ENCODE results near the gene SPEG. TPM values are rescaled to one million over a fixed set of nuclear protein-coding genes. Genes with fewer than 3 reads are reported as not detected.

The SPEG gene
- total RNA-seq, 1 experiment from 2014 or later = 30.7 TPM

GRCh38 chr2:219544567-219544966 is 109.9 kb downstream of the SPEG start:
- BruUV-seq (replicated peaks) = no TSS peak
- no peaks in the 10 kb centered on the region for H3K9me2 ChIP-seq (replicated peaks; ENCODE audit: low read length)
- no peak overlapping the region for H3K27ac ChIP-seq (ENCODE audit: low read length)
- H3K9ac ChIP-seq (ENCODE audit: low read length) = no peak overlapping the region
- peaks cover 7% of the 10 kb centered on the region; the same call in 1 of the 2 replicates for H3K4me1 ChIP-seq (ENCODE audit: insufficient read depth, low read length)
- no peak overlapping the region for H3K4me3 ChIP-seq (ENCODE audit: low read length)
- no peak for DNase-seq
- no peaks in the 10 kb centered on the region for H3F3A ChIP-seq (ENCODE audit: low read length, unreplicated experiment)
- H3K27me3 ChIP-seq (ENCODE audit: low read length) = no peaks in the 10 kb centered on the region
- no peak overlapping the region for H2AFZ ChIP-seq (ENCODE audit: low read length)
- ATAC-seq = no peak
- H3K79me2 ChIP-seq (ENCODE audit: low read length) = peaks cover 14% of the 10 kb centered on the region
- H4K20me1 ChIP-seq (ENCODE audit: low read length) = no peaks in the 10 kb centered on the region
- intact Hi-C loops (cut with micrococcal nuclease) = no loop called here
- CTCF ChIA-PET = no interaction called here
- POLR2A ChIA-PET (ENCODE audit: unreplicated experiment) = no interaction called here
- peak overlapping the region; percentile 92; the same call in 1 of the 2 replicates for H3K4me2 ChIP-seq (ENCODE audit: low read length)
- TF ChIP-seq EZH2 (IDR thresholded peaks at IDR 0.05; ENCODE audit: low read length, unreplicated experiment) (no peak), EZH2phosphoT487 (IDR thresholded peaks at IDR 0.05; ENCODE audit: borderline replicate concordance, low read length) (no peak), CTCF (conservative IDR thresholded peaks at IDR 0.05; ENCODE audit: low read depth, low read length) (no peak)
- no peaks in the 10 kb centered on the region for H3K9me3 ChIP-seq (ENCODE audit: low read length)
- peaks cover 10% of the 10 kb centered on the region for H3K36me3 ChIP-seq (ENCODE audit: low read depth, low read length)

GRCh38 chr2:219545295-219545942 is 110.8 kb downstream of the SPEG start:
- Histone ChIP-seq H3K4me2 (ENCODE audit: low read length) (no peak overlapping the region), H3K79me2 (ENCODE audit: low read length) (peaks cover 14% of the 10 kb centered on the region), H3K4me1 (ENCODE audit: insufficient read depth, low read length) (peaks cover 7% of the 10 kb centered on the region; the same call in 1 of the 2 replicates), H4K20me1 (ENCODE audit: low read length) (no peaks in the 10 kb centered on the region), H3K9ac (ENCODE audit: low read length) (no peak overlapping the region), H3F3A (ENCODE audit: low read length, unreplicated experiment) (no peaks in the 10 kb centered on the region), H3K27me3 (ENCODE audit: low read length) (no peaks in the 10 kb centered on the region), H3K4me3 (ENCODE audit: low read length) (no peak overlapping the region), H3K27ac (ENCODE audit: low read length) (no peak overlapping the region), H3K9me3 (ENCODE audit: low read length) (no peaks in the 10 kb centered on the region), H3K36me3 (ENCODE audit: low read depth, low read length) (peaks cover 9% of the 10 kb centered on the region), H2AFZ (ENCODE audit: low read length) (no peak overlapping the region), H3K9me2 (replicated peaks; ENCODE audit: low read length) (no peaks in the 10 kb centered on the region)
- ChIA-PET POLR2A (ENCODE audit: unreplicated experiment) (no interaction called here), CTCF (no interaction called here)
- DNase-seq (no peak), ATAC-seq (no peak)
- no TSS peak for BruUV-seq (replicated peaks)
- intact Hi-C loops (cut with micrococcal nuclease) = no loop called here
- no peak for TF ChIP-seq CTCF (conservative IDR thresholded peaks at IDR 0.05; ENCODE audit: low read depth, low read length)
- no peak for TF ChIP-seq EZH2phosphoT487 (IDR thresholded peaks at IDR 0.05; ENCODE audit: borderline replicate concordance, low read length)
- TF ChIP-seq EZH2 (IDR thresholded peaks at IDR 0.05; ENCODE audit: low read length, unreplicated experiment) = no peak

- no peak overlapping the region for H3K4me2 ChIP-seq (ENCODE audit: low read length)
- POLR2A ChIA-PET (ENCODE audit: unreplicated experiment) = no interaction called here
- DNase-seq = no peak
- H3K36me3 ChIP-seq (ENCODE audit: low read depth, low read length) = peaks cover 4% of the 10 kb centered on the region
- no peaks in the 10 kb centered on the region for H3K27me3 ChIP-seq (ENCODE audit: low read length)
- peaks cover 14% of the 10 kb centered on the region for H3K79me2 ChIP-seq (ENCODE audit: low read length)
- no peaks in the 10 kb centered on the region for H4K20me1 ChIP-seq (ENCODE audit: low read length)
- TF ChIP-seq EZH2phosphoT487 (IDR thresholded peaks at IDR 0.05; ENCODE audit: borderline replicate concordance, low read length) (no peak), CTCF (conservative IDR thresholded peaks at IDR 0.05; ENCODE audit: low read depth, low read length) (no peak), EZH2 (IDR thresholded peaks at IDR 0.05; ENCODE audit: low read length, unreplicated experiment) (no peak)
- H3F3A ChIP-seq (ENCODE audit: low read length, unreplicated experiment) = no peaks in the 10 kb centered on the region
- intact Hi-C loops (cut with micrococcal nuclease) = no loop called here
- no peaks in the 10 kb centered on the region for H3K9me2 ChIP-seq (replicated peaks; ENCODE audit: low read length)
- H3K9me3 ChIP-seq (ENCODE audit: low read length) = no peaks in the 10 kb centered on the region
- H3K9ac ChIP-seq (ENCODE audit: low read length) = no peak overlapping the region
- ATAC-seq = no peak
- H3K4me1 ChIP-seq (ENCODE audit: insufficient read depth, low read length) = peaks cover 7% of the 10 kb centered on the region; the same call in 1 of the 2 replicates
- CTCF ChIA-PET = no interaction called here
- H3K4me3 ChIP-seq (ENCODE audit: low read length) = no peak overlapping the region
- no peak overlapping the region for H3K27ac ChIP-seq (ENCODE audit: low read length)
- no TSS peak for BruUV-seq (replicated peaks)
- H2AFZ ChIP-seq (ENCODE audit: low read length) = no peak overlapping the region
These were observed 111.3 kb downstream of the SPEG start for GRCh38 chr2:219545943-219546352.

All from PC-3 (cell line).